ENCODE measurements around the gene PTGFRN. TPM values are rescaled to one million over a fixed set of nuclear protein-coding genes. Genes with fewer than 3 reads are reported as not detected.

Gene PTGFRN
- total and polyA plus RNA-seq, 2 of the 8 experiments (the other 6 are each of a cell fraction or from before 2014, with no cell fraction given): 13.0 to 32.6 TPM

- Histone ChIP-seq H2AFZ (ENCODE audit: low read length) (no peak overlapping the region), H3K9me3 (ENCODE audit: insufficient read depth in 2 of 2, low read depth in 1 of 2, low read length in 1 of 2) (no peaks in the 10 kb centered on the region), H4K5ac (ENCODE audit: insufficient read length, low read depth, low read length) (no peak overlapping the region), H4K8ac (ENCODE audit: extremely low read depth, insufficient read depth, low read length) (no peak overlapping the region; the same call in 1 of the 2 replicates), H3K4me1 (replicated peaks in 1 of 4; ENCODE audit: control insufficient read depth in 3 of 4, insufficient read depth in 4 of 4, low read length in 3 of 4) (peaks cover 0 to 11% (median 1%) of the 10 kb centered on the region in 4 experiments; a peak in 3 of 7 replicates), H3K79me1 (ENCODE audit: low read depth, low read length) (peaks cover 5% of the 10 kb centered on the region; the same call in 1 of the 2 replicates), H3K9ac (replicated peaks in 1 of 4; ENCODE audit: extremely low read depth in 1 of 4, low read depth in 3 of 4, low read length in 3 of 4) (no peak overlapping the region), H4K91ac (replicated peaks; ENCODE audit: insufficient read length, low read length) (no peak overlapping the region), H3K23ac (ENCODE audit: insufficient read length) (no peak overlapping the region), H3K79me2 (ENCODE audit: control insufficient read depth in 1 of 2, insufficient read depth in 2 of 2, low read length in 2 of 2) (no peaks in the 10 kb centered on the region), H3K56ac (replicated peaks; ENCODE audit: insufficient read length, low read depth, low read length) (no peak overlapping the region), H2BK120ac (replicated peaks; ENCODE audit: low read depth, low read length) (no peak overlapping the region), H2BK12ac (ENCODE audit: low read depth, low read length) (no peak overlapping the region), H3K27ac (ENCODE audit: low read depth, low read length) (no peak overlapping the region), H4K20me1 (replicated peaks in 1 of 2; ENCODE audit: control insufficient read depth in 1 of 2, insufficient read depth in 2 of 2, low read length in 2 of 2) (peaks cover 0 to 3% of the 10 kb centered on the region in 2 experiments), H3K23me2 (ENCODE audit: low read depth, low read length) (no peaks in the 10 kb centered on the region; the same call in 1 of the 2 replicates), H3K4me2 (ENCODE audit: insufficient read depth in 1 of 2, low read depth in 2 of 2, low read length in 2 of 2) (no peak overlapping the region), H2BK15ac (ENCODE audit: low read length) (no peak overlapping the region), H2BK5ac (ENCODE audit: low read depth, low read length) (no peak overlapping the region), H3K18ac (ENCODE audit: extremely low read depth, low read length) (no peak overlapping the region), H2AK5ac (ENCODE audit: low read depth, low read length) (no peak overlapping the region), H3K4ac (replicated peaks; ENCODE audit: insufficient read length, low read depth, low read length) (no peak overlapping the region), H2BK20ac (ENCODE audit: low read length) (no peak overlapping the region), H3K36me3 (ENCODE audit: control insufficient read depth in 2 of 4, insufficient read depth in 4 of 4, low read length in 3 of 4) (peaks cover 0 to 3% (median under 1%) of the 10 kb centered on the region in 4 experiments; a peak in 3 of 8 replicates), H3K27me3 (replicated peaks in 1 of 4; ENCODE audit: control insufficient read depth in 3 of 4, extremely low read depth in 1 of 4, insufficient read depth in 3 of 4, low read length in 3 of 4) (no peaks in the 10 kb centered on the region), H3K4me3 (ENCODE audit: extremely low read depth in 1 of 4, insufficient read depth in 2 of 4, low read depth in 3 of 4, low read length in 4 of 4) (no peak overlapping the region), H3K14ac (ENCODE audit: insufficient read length) (no peak overlapping the region)
- WGBS, 2 experiments (ENCODE audit: extremely low coverage in 1 of 2, insufficient coverage in 1 of 2, insufficient read length in 1 of 2, insufficient replicate concordance in 2 of 2, low coverage in 1 of 2, low lambda C conversion rate in 2 of 2, missing lambda C conversion rate in 1 of 2): 94% methylated on average over 7 of the region's 7 CpGs; no CpG with 5 or more reads in 1 of the 2 experiments
- CTCF ChIA-PET (ENCODE audit: partially characterized antibody): interaction anchor here (0.6 to 1.3 kb wide), 2 partner anchors 47 to 53 kb away, joined by 3 read pairs; no protein-coding TSS in a partner anchor
- FAIRE-seq (no peak), DNase-seq (ENCODE audit: low read depth in 1 of 2, low spot score in 2 of 2) (no peak)
- POLR2A ChIA-PET (ENCODE audit: partially characterized antibody): no interaction called here
- TF ChIP-seq SAP30 (IDR thresholded peaks at IDR 0.05; ENCODE audit: insufficient read depth, insufficient replicate concordance, low read length) (no peak), KDM4A (IDR thresholded peaks at IDR 0.05; ENCODE audit: low read depth, low read length, severe bottlenecking) (no peak), GABPA (IDR thresholded peaks at IDR 0.05; ENCODE audit: borderline replicate concordance, insufficient read depth, low read length) (no peak), EZH2 (IDR thresholded peaks at IDR 0.05; ENCODE audit: low read depth, low read length, severe bottlenecking) (no peak), RAD21 (IDR thresholded peaks at IDR 0.05 in 1 of 2, conservative IDR thresholded peaks at IDR 0.05 in 1 of 2; ENCODE audit: low read depth in 2 of 2, low read length in 2 of 2) (no peak), JUND (IDR thresholded peaks at IDR 0.05; ENCODE audit: low read length) (no peak), BRCA1 (IDR thresholded peaks at IDR 0.05; ENCODE audit: low read depth, low read length) (no peak), NRF1 (IDR thresholded peaks at IDR 0.05; ENCODE audit: low read depth, low read length) (no peak), CBX8 (IDR thresholded peaks at IDR 0.05; ENCODE audit: borderline replicate concordance, low read depth, low read length) (no peak), SP2 (IDR thresholded peaks at IDR 0.05; ENCODE audit: low read length) (no peak), CBX5 (IDR thresholded peaks at IDR 0.05; ENCODE audit: low read depth, low read length) (no peak), SP1 (IDR thresholded peaks at IDR 0.05; ENCODE audit: low read depth, low read length) (no peak), ZNF274 (IDR thresholded peaks at IDR 0.05; ENCODE audit: borderline replicate concordance, extremely low read depth, low read length) (no peak), SUZ12 (IDR thresholded peaks at IDR 0.05; ENCODE audit: low read length) (no peak)
Observed at GRCh38 chr1:116956378-116956777, 46.7 kb downstream of the PTGFRN start.

All from H1 (cell line).